ENCODE measurements around the gene TSPAN32. TPM values are rescaled to one million over a fixed set of nuclear protein-coding genes. Genes with fewer than 3 reads are reported as not detected.

Gene TSPAN32
- total RNA-seq, 1 experiment from 2014 or later: not detected

GRCh38 chr11:2252018-2252417 is 49.8 kb upstream of the TSPAN32 start:
- no peak overlapping the region for H3K4me3 ChIP-seq (replicated peaks in 1 of 2; ENCODE audit: low read depth in 1 of 2, low read length in 2 of 2)
- no peak for DNase-seq (ENCODE audit: low read depth, low spot score)
- no peak overlapping the region for H3K27ac ChIP-seq (ENCODE audit: low read depth, low read length)
- H3K4me1 ChIP-seq (ENCODE audit: control insufficient read depth in 1 of 2, insufficient read depth in 2 of 2, low read length in 2 of 2): peaks cover 0 to 3% of the 10 kb centered on the region in 2 experiments; a peak in 1 of 4 replicates
- no peak overlapping the region for H3K9ac ChIP-seq (ENCODE audit: low read length)
- ChIA-PET POLR2A (no interaction called here), CTCF (no interaction called here), RAD21 (ENCODE audit: low non-redundant PET in 1 of 2, low total read pairs in 2 of 2, uncharacterized antibody in 2 of 2, unreplicated experiment in 2 of 2) (no interaction called here)
- TF ChIP-seq ZNF274 (IDR thresholded peaks at IDR 0.05; ENCODE audit: low read depth, low read length): no peak
- no peak for TF ChIP-seq CEBPB (IDR thresholded peaks at IDR 0.05; ENCODE audit: low read depth)
- no peak for TF ChIP-seq CBX3 (IDR thresholded peaks at IDR 0.05; ENCODE audit: low read depth)
- no peak for TF ChIP-seq ATF3 (IDR thresholded peaks at IDR 0.05)
- TF ChIP-seq ELF1 (IDR thresholded peaks at IDR 0.05; ENCODE audit: borderline replicate concordance, low read depth): no peak
- no peak for TF ChIP-seq SIN3A (IDR thresholded peaks at IDR 0.05; ENCODE audit: low read depth)
- TF ChIP-seq ZFX (IDR thresholded peaks at IDR 0.05): no peak
- no peak for TF ChIP-seq SRF (IDR thresholded peaks at IDR 0.05; ENCODE audit: low read depth)
- no peak for TF ChIP-seq EGR1 (IDR thresholded peaks at IDR 0.05; ENCODE audit: low read depth)
- no peak for TF ChIP-seq POLR2AphosphoS5 (IDR thresholded peaks at IDR 0.05; ENCODE audit: low read depth, low read length)
- TF ChIP-seq YY1 (IDR thresholded peaks at IDR 0.05; ENCODE audit: extremely low read depth, insufficient replicate concordance, low read depth, low read length): no peak
- no peak for TF ChIP-seq EZH2 (IDR thresholded peaks at IDR 0.05)
- no peak for TF ChIP-seq RAD21 (IDR thresholded peaks at IDR 0.05; ENCODE audit: low read depth)
- no TSS peak for BruUV-seq (replicated peaks)
- no peak overlapping the region for H3K4me2 ChIP-seq (ENCODE audit: low read length)
- no peaks in the 10 kb centered on the region for H3K9me2 ChIP-seq (ENCODE audit: insufficient read depth)
- no peaks in the 10 kb centered on the region for H3K36me3 ChIP-seq (ENCODE audit: control insufficient read depth in 1 of 2, insufficient read depth in 2 of 2, low read length in 2 of 2)
- H4K20me1 ChIP-seq (ENCODE audit: insufficient read depth): no peaks in the 10 kb centered on the region
- H3K9me3 ChIP-seq (ENCODE audit: control insufficient read depth in 1 of 2, insufficient read depth in 1 of 2, low read depth in 1 of 2, low read length in 2 of 2): no peaks in the 10 kb centered on the region
- no peaks in the 10 kb centered on the region for H3K27me3 ChIP-seq (ENCODE audit: insufficient read depth, low read length)
- H3K79me2 ChIP-seq (ENCODE audit: insufficient read depth, low read length): no peaks in the 10 kb centered on the region
- intact Hi-C loops (cut with micrococcal nuclease): no loop called here
- no peak for ATAC-seq
- H2AFZ ChIP-seq (ENCODE audit: low read depth, low read length, poor library complexity, severe bottlenecking): no peak overlapping the region

All from HCT116 (cell line).